Measurements from ENCODE around the gene DNAH11. TPM values are rescaled to one million over a fixed set of nuclear protein-coding genes. Genes with fewer than 3 reads are reported as not detected.

Gene DNAH11
- total RNA-seq, 1 experiment from 2014 or later, result 2.0 TPM

DNA sequence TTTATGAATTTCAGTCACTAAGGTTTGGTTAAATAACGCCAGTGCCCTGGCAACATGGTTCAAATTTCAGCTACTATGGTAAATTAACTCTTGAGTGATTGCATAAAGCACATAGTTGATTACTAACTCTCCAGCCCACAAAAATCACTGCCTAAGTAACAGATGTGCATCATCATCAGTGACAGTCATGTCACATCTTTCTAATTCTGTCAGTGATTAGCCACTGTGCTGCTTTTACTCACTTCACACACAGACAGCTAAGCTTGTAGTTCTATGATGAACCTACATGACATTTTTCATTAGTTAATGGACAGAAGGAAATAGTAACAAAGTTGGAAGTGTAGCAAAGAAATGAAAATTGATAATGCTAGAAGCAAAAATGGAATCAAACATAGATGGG lies 108.9 kb downstream of the DNAH11 start:
- H3K36me3 Mint-ChIP-seq (ENCODE audit: insufficient read depth, unreplicated experiment), result no peaks in the 10 kb centered on the region
- DNase-seq, result no peak
- intact Hi-C loops (cut with micrococcal nuclease; ENCODE audit: unreplicated experiment), result no loop called here
- no peaks in the 10 kb centered on the region for H3K4me1 Mint-ChIP-seq (ENCODE audit: low read depth, unreplicated experiment)
- no TSS peak for BruUV-seq (replicated peaks)
- Histone ChIP-seq H3K4me1 (no peaks in the 10 kb centered on the region), H3K27me3 (replicated peaks; ENCODE audit: control insufficient read depth, insufficient read depth, low read length) (no peaks in the 10 kb centered on the region), H3K36me3 (ENCODE audit: control insufficient read depth, insufficient read depth, low read length) (no peaks in the 10 kb centered on the region), H3K4me3 (ENCODE audit: low read depth, low read length) (no peak overlapping the region), H3K9me3 (peaks cover 8% of the 10 kb centered on the region)
- POLR2A ChIA-PET, result no interaction called here
- H3K27me3 Mint-ChIP-seq (ENCODE audit: insufficient read depth, unreplicated experiment), result no peaks in the 10 kb centered on the region
- no peak overlapping the region for H3K27ac Mint-ChIP-seq (ENCODE audit: unreplicated experiment)
- TF ChIP-seq, protein P1, sequence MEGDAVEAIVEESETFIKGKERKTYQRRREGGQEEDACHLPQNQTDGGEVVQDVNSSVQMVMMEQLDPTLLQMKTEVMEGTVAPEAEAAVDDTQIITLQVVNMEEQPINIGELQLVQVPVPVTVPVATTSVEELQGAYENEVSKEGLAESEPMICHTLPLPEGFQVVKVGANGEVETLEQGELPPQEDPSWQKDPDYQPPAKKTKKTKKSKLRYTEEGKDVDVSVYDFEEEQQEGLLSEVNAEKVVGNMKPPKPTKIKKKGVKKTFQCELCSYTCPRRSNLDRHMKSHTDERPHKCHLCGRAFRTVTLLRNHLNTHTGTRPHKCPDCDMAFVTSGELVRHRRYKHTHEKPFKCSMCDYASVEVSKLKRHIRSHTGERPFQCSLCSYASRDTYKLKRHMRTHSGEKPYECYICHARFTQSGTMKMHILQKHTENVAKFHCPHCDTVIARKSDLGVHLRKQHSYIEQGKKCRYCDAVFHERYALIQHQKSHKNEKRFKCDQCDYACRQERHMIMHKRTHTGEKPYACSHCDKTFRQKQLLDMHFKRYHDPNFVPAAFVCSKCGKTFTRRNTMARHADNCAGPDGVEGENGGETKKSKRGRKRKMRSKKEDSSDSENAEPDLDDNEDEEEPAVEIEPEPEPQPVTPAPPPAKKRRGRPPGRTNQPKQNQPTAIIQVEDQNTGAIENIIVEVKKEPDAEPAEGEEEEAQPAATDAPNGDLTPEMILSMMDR (IDR thresholded peaks at IDR 0.05; ENCODE audit: insufficient read depth in 1 of 2, low read depth in 1 of 2, low read length in 1 of 2, severe bottlenecking in 1 of 2, unreplicated experiment in 1 of 2), result no peak
- CTCF ChIA-PET, result no interaction called here
- peaks cover 5% of the 10 kb centered on the region for H3K9me3 Mint-ChIP-seq (ENCODE audit: unreplicated experiment)
- no peak overlapping the region for H3K4me3 Mint-ChIP-seq (ENCODE audit: unreplicated experiment)

DNA sequence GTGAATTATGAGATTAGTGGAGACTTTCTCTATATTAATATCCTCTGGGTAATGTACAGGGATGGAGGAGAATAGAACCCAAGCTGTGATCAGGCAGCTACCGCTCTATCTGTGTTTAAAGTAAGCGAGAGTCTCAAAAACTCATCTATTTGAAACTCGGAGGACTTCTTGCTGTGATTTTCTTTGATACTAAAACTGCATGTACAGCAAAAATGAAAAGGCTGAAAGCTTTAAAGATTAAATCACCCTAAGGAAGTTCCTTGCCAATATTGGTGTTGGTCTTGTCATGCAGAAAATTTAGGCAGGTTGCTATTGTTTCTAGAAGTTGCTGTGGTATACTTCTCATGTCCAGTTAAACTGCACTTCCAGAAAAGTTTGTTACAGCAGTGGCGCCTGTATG lies 110.8 kb downstream of the DNAH11 start:
- BruUV-seq (replicated peaks), result no TSS peak
- CTCF ChIA-PET, result no interaction called here
- Histone ChIP-seq H3K36me3 (ENCODE audit: control insufficient read depth, insufficient read depth, low read length) (no peaks in the 10 kb centered on the region), H3K4me3 (ENCODE audit: low read depth, low read length) (no peak overlapping the region), H3K9me3 (no peaks in the 10 kb centered on the region), H3K27me3 (replicated peaks; ENCODE audit: control insufficient read depth, insufficient read depth, low read length) (no peaks in the 10 kb centered on the region), H3K4me1 (no peaks in the 10 kb centered on the region)
- POLR2A ChIA-PET, result no interaction called here
- Mint-ChIP-seq H3K9me3 (ENCODE audit: unreplicated experiment) (no peaks in the 10 kb centered on the region), H3K4me1 (ENCODE audit: low read depth, unreplicated experiment) (no peaks in the 10 kb centered on the region), H3K36me3 (ENCODE audit: insufficient read depth, unreplicated experiment) (no peaks in the 10 kb centered on the region), H3K27me3 (ENCODE audit: insufficient read depth, unreplicated experiment) (no peaks in the 10 kb centered on the region), H3K27ac (ENCODE audit: unreplicated experiment) (no peak overlapping the region), H3K4me3 (ENCODE audit: unreplicated experiment) (no peak overlapping the region)
- TF ChIP-seq, protein P1 (IDR thresholded peaks at IDR 0.05; ENCODE audit: insufficient read depth in 1 of 2, low read depth in 1 of 2, low read length in 1 of 2, severe bottlenecking in 1 of 2, unreplicated experiment in 1 of 2), result no peak
- intact Hi-C loops (cut with micrococcal nuclease; ENCODE audit: unreplicated experiment), result no loop called here
- no peak for DNase-seq

DNA sequence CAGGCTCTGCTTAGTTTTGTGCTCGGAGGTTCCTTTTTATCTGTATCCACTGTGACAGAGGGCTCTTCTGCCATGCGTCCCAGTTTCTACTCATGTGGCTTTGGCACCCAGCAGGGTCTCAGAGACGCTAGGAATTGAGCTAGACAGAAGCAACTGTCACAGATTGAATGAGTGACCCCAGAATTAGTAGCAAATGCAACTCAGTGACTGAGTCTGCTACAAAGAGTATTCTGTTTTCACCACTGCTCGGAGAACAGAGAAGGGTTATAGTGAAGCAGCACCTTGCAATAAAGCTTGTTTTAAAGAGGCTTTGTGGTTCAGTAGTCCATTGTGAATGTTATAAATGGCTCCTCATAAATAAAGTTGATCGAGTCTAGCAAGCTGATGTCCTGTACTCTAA lies 113.2 kb downstream of the DNAH11 start:
- Histone ChIP-seq H3K9me3 (peaks cover 4% of the 10 kb centered on the region; the same call in 1 of the 2 replicates), H3K36me3 (ENCODE audit: control insufficient read depth, insufficient read depth, low read length) (no peaks in the 10 kb centered on the region), H3K27me3 (replicated peaks; ENCODE audit: control insufficient read depth, insufficient read depth, low read length) (no peaks in the 10 kb centered on the region), H3K4me3 (ENCODE audit: low read depth, low read length) (no peak overlapping the region), H3K4me1 (no peaks in the 10 kb centered on the region)
- ChIA-PET POLR2A (no interaction called here), CTCF (no interaction called here)
- intact Hi-C loops (cut with micrococcal nuclease; ENCODE audit: unreplicated experiment), result no loop called here
- H3K9me3 Mint-ChIP-seq (ENCODE audit: unreplicated experiment), result no peaks in the 10 kb centered on the region
- no TSS peak for BruUV-seq (replicated peaks)
- no peak for DNase-seq
- H3K4me1 Mint-ChIP-seq (ENCODE audit: low read depth, unreplicated experiment), result no peaks in the 10 kb centered on the region
- H3K27me3 Mint-ChIP-seq (ENCODE audit: insufficient read depth, unreplicated experiment), result no peaks in the 10 kb centered on the region
- H3K36me3 Mint-ChIP-seq (ENCODE audit: insufficient read depth, unreplicated experiment), result no peaks in the 10 kb centered on the region
- TF ChIP-seq, protein P1 (IDR thresholded peaks at IDR 0.05; ENCODE audit: insufficient read depth in 1 of 2, low read depth in 1 of 2, low read length in 1 of 2, severe bottlenecking in 1 of 2, unreplicated experiment in 1 of 2), result no peak
- no peak overlapping the region for H3K4me3 Mint-ChIP-seq (ENCODE audit: unreplicated experiment)
- no peak overlapping the region for H3K27ac Mint-ChIP-seq (ENCODE audit: unreplicated experiment)

Measured in Caco-2 (cell line).